ENCODE measurements around the gene RPL38.

RPL38 gene

DNA sequence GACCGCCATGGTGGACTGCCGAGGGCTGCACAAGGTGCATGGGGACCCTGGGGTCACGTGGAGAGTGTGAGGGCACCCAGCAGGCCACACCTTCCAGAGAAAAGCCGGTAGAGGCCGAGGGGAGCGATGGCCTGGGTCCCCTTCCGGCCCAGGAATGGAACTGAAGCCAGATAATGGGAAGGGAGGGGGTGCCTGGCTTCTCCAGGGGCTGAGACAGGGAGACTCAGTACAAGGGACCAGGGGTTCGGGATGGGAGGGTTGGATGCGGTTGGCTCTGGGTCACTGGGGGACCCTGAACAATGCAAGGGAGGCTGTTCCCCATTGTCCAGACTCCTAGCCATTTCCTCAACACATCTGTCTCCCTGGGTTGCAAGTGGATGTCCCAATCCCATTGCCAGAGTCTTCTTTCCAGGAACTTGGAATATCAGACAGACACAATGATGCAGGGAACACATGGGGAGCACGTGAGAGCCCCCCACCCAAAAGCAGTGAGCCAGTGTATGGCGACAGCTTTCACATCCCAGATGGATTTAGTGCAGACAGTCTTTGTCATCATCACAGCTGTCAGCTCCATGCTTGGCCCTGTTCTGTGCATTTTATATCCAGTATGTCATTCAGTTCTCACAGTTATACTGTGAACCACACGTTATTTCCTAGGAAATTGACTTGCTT lies 47.0 kb downstream of the RPL38 start:
- DNase-seq (ENCODE audit: low spot score) = no peak

DNA sequence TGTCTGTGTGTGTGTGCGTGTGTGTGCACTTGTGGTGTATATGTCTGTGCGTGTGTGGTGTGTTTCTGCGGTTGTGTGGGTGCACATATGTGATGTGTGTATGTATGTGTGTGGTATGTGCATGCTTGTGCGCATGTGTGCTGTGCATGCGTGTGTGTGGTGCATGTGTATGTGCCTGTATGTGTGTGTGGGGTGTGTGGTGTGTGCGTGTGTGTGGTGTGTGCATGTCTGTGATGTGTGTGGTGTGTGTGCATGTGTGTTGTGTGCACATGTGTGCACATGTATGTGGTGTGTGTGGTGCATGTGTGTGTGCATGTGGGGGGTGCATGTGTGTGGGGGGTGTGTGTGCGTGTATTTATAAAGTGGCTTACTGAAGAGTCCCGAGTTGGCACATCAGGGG lies 47.6 kb downstream of the RPL38 start:
- DNase-seq (ENCODE audit: low spot score) = no peak

DNA sequence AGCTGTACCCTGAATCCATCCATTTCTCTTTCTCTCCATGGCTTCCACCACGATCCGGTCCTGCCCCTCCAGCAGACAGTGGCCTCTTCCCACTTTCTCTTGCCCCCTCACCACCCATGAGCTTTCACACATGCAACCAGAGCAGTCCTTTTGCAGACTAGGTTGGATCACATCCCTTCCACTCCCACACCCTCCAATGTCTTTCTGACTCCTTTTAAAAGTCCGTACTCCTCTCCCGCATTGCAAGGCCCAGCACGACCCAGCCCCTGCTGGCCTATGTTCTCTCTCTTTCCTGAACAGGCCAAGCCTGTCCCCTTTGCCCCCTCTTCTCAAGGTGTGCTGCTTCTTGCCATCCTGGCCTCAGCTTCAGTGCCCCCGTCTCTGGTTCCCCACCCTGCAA lies 48.1 kb downstream of the RPL38 start:
- DNase-seq (ENCODE audit: low spot score) = no peak

DNA sequence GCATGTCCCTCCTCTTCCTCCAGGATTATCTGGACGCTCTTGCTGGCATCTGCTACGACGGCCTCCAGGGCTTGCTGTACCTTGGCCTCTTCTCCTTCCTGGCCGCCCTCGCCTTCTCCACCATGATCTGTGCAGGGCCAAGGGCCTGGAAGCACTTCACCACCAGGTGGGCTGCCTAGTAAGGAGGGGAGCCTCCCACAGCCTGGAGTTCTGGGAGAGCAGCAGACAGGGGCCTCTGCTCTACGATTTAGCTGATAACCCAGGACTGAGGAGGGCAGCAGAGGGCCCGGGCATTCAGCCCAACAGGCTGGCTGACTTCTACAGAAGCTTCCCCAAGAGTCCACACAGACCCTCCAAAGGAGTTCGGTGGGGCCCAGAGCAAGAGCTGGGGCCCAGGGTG lies 48.7 kb downstream of the RPL38 start:
- no peak for DNase-seq (ENCODE audit: low spot score)

DNA sequence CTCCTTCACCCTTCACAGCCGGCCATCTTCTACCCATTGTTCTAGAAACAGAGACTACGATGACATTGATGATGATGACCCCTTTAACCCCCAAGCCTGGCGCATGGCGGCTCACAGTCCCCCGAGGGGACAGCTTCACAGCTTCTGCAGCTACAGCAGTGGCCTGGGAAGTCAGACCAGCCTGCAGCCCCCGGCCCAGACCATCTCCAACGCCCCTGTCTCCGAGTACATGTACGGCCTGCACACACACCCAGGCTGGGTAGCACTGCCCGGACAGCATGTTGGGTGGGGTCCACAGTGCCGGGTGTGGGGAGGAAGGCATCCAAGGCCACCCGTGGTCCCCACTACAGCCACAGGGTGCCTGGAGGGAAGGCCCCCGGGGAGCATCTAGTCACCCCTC lies 49.6 kb downstream of the RPL38 start:
- no peak for DNase-seq (ENCODE audit: low spot score)

DNA sequence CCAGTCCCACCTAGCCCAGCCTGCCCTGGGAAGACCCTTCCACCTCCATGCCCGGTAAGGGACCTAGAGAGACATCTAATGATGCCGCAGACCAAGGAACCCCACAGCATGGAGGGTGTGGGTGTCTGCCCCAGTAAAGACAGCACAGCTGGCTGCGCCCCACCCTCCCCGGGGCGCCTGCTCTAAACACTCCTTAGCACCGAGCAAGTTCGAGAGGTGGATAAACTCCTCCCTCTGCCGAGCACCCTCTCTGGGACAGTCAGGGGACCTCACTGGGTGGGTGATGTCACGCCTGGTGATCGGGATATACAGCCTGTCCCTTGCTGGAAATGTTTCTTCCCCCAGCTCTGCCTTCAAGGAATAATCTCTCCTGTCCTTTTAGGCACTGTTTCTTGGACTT lies 53.8 kb downstream of the RPL38 start:
- no peak for DNase-seq (ENCODE audit: low spot score)

DNA sequence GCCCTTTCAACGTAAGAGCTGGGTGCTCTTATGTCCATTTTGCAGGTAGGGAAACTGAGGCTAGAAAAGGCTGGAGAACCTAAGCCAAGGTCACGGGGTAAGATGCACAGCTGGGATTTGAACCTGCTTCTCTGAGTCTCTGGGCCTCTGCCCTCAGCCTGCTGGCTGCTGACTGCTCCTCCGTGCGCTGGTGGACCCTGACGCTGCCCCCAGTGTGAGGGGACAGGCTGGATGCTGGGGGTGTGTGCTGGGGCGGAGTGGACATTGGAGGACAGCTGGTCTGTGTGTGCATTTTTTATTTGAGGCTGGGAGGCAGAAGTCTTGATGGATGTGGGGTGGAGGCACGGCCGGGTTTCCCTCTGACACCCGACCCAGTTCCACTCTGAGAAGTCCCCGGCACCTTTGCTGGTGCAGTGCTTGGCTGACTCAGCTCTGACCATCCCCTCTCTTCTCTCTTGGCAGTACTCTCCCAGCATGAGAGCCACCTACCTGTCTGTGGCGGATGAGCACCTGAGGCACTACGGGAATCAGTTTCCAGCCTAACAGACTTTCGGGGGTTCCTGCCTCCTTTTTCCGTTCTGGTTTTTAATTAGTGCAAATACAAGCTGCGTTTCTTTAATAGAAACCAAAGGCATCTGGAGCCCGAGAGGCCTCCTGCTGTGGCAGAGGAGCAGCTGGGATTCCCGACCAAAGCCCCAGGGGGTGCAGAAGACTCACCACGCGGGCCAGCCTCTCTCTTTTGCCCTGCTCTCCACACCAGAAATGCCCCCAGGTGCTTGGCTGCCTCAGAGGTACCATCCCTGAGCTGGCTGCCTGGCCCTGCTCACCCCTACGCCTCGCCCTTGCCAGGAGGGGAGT lies 56.4 kb downstream of the RPL38 start:
- no peak for DNase-seq (ENCODE audit: low spot score)
